BLaER1 (cell line): ENCODE data around the gene NFE2L3.
"Not testable (repeated sequence)": the region's sequence is repeated elsewhere in the genome, so short reads cannot be mapped to it uniquely, and the experiment has no call there.

Source experiments
- H3K27ac ChIP-seq: shearing (Covaris generic); formaldehyde crosslinking; 2 replicates; pipeline ENCODE4 v1.8.1; 2022
- H3K27me3 ChIP-seq: shearing (Covaris generic); formaldehyde crosslinking; 2 replicates; pipeline ENCODE4 v1.8.1; 2022
- H3K36me3 ChIP-seq: shearing (Covaris generic); formaldehyde crosslinking; 2 replicates; pipeline ENCODE4 v1.8.1; 2022
- H3K4me1 ChIP-seq: shearing (Covaris generic); formaldehyde crosslinking; 2 replicates; pipeline ENCODE4 v1.8.1; 2022
- H3K4me2 ChIP-seq: shearing (Covaris generic); formaldehyde crosslinking; 2 replicates; pipeline ENCODE4 v1.8.1; 2022
- H3K4me3 ChIP-seq: shearing (Covaris generic); formaldehyde crosslinking; 2 replicates; pipeline ENCODE4 v1.8.1; 2022
- H3K9ac ChIP-seq: shearing (Covaris generic); formaldehyde crosslinking; 2 replicates; pipeline ENCODE4 v1.8.1; 2022
- H3K9me3 ChIP-seq: shearing (Covaris generic); formaldehyde crosslinking; 2 replicates; pipeline ENCODE4 v1.8.1; 2022
- H4K20me1 ChIP-seq: shearing (Covaris generic); formaldehyde crosslinking; 2 replicates; pipeline ENCODE4 v1.8.1; 2022
- Cebpa-rat ChIP-seq: shearing (Covaris generic); IDR thresholded peaks from 2 replicates; pipeline ENCODE4 v1.8.1; 2022

Gene NFE2L3

DNA sequence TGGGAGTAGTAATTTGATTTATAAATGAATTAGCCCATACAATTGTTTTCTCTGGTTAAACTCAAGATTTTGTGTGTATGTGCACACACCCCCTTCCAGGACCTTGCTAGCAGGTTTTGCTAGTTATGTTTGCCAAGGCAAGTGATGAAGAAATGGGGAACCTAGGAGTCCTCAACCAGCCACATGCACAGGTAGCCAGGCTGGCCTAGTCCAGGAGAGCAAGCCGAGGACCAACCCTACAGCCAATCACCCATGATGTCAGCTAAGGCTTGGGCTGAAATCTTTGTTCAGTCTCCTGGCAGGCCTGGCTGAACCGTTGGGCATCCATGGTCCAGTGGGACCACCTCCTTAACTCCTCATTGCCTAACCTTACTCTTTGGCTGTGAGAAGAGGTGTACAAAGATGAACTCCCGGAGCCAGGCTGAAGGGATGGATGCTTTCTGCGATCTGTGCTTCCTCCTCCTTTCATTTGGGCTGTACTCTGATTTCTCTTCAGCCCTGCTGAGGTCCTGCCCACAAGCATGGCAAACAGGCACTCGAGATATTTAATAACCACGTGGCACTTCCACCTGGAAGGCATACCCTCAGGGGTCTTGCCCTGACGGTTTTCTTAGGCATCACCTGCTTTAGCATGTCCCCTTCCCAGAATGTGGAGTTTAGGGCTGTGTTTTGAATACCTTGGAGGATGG is 26.4 kb downstream of the NFE2L3 start:
- Histone ChIP-seq H3K4me3 (no peak overlapping the region), H3K27ac (no peak overlapping the region), H3K4me1 (no peaks in the 10 kb centered on the region), H4K20me1 (peaks cover 23% of the 10 kb centered on the region), H3K4me2 (no peak overlapping the region), H3K36me3 (peaks cover 14% of the 10 kb centered on the region; the same call in 1 of the 2 replicates), H3K9ac (no peak overlapping the region), H3K27me3 (no peaks in the 10 kb centered on the region), H3K9me3 (peaks cover 9% of the 10 kb centered on the region; the same call in 1 of the 2 replicates)
- TF ChIP-seq Cebpa-rat = no peak

DNA sequence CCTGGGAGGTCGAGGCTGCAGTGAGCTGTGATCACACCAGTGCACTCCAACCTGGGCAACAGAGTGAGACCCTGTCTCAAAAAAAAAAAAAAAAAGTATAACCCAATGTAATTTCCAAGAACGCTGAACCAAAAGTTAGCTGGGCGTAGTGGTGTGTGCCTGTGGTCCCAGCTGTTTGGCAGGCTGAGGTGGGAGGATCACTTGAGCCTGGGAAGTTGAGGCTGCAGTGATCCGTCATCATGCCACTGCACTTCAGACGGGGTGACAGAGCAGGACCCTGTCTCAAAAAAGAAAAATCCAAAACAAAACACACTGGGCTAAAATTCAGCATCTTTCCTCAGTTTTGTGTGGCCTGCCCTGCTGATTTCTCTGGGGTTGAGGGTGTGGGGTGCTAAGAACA is 27.4 kb downstream of the NFE2L3 start:
- no peak overlapping the region for H3K27ac ChIP-seq
- no peak overlapping the region for H3K4me2 ChIP-seq
- no peak overlapping the region for H3K9ac ChIP-seq
- H3K4me3 ChIP-seq = no peak overlapping the region
- H3K9me3 ChIP-seq = peaks cover 9% of the 10 kb centered on the region; the same call in 1 of the 2 replicates
- no peaks in the 10 kb centered on the region for H3K4me1 ChIP-seq
- no peaks in the 10 kb centered on the region for H3K27me3 ChIP-seq
- peaks cover 14% of the 10 kb centered on the region; the same call in 1 of the 2 replicates for H3K36me3 ChIP-seq
- peaks cover 33% of the 10 kb centered on the region for H4K20me1 ChIP-seq
- TF ChIP-seq Cebpa-rat = no peak

DNA sequence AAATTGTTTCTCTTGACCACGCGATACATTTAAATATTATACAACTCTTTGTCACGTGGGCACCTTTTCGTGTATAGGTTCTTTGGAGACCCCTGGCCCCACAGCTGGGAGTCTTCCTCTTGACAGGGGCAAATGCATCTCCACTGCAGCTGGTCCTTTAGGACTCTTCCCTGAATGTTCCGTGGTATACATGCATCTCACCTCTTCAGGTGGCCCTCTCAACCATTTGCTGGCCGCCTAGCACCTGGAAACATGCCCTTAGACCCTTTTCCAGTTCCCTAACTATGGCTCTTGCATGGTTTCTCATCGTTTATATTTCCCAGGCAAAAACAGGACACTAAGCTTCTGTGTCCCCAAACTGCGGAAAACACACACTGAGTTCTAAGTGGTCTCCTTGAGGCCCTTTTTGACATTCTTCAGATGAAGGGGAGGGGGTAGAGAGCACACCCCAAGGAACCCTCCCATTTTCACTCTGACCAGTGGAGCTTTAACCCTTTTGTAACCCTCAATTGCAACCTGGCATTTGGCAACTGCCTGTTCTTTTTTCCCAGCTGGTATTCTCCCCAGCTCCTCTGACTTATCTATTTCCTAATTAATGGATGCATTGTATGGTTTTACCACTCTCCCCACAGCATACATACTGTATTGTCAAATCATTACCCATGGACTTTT is 28.0 kb downstream of the NFE2L3 start:
- TF ChIP-seq Cebpa-rat = no peak
- peaks cover 9% of the 10 kb centered on the region; the same call in 1 of the 2 replicates for H3K9me3 ChIP-seq
- no peaks in the 10 kb centered on the region for H3K4me1 ChIP-seq
- peaks cover 19% of the 10 kb centered on the region; the same call in 1 of the 2 replicates for H3K36me3 ChIP-seq
- no peak overlapping the region for H3K4me3 ChIP-seq
- H3K9ac ChIP-seq = no peak overlapping the region
- no peak overlapping the region for H3K27ac ChIP-seq
- H3K27me3 ChIP-seq = no peaks in the 10 kb centered on the region
- H4K20me1 ChIP-seq = peaks cover 39% of the 10 kb centered on the region
- no peak overlapping the region for H3K4me2 ChIP-seq

DNA sequence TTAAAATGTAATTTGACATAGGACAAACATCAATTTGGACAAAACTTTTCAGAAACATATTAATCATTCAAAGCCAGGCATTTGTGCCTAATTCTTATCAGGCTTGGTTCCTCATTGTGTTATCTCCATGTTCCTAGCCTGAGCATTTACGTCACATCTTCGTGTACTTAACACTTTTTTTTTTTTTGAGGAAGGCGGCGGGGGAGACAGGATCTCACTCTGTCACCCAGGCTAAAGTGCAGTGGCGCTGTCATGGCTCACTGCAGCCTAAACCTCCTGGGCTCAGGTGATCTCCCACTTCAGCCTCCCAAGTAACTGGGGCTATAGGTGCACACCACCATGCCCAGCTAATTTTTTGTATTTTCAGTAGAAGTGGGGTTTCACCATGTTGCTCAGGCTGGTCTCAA is 28.8 kb downstream of the NFE2L3 start:
- TF ChIP-seq Cebpa-rat = no peak
- Histone ChIP-seq H3K4me3 (no peak overlapping the region), H4K20me1 (peaks cover 47% of the 10 kb centered on the region), H3K9ac (no peak overlapping the region), H3K4me1 (no peaks in the 10 kb centered on the region), H3K27me3 (no peaks in the 10 kb centered on the region), H3K36me3 (peaks cover 22% of the 10 kb centered on the region; the same call in 1 of the 2 replicates), H3K4me2 (no peak overlapping the region), H3K9me3 (0 out of 2 replicates have a peak, but pooled peaks cover 4% of the 10 kb centered on the region), H3K27ac (no peak overlapping the region)

DNA sequence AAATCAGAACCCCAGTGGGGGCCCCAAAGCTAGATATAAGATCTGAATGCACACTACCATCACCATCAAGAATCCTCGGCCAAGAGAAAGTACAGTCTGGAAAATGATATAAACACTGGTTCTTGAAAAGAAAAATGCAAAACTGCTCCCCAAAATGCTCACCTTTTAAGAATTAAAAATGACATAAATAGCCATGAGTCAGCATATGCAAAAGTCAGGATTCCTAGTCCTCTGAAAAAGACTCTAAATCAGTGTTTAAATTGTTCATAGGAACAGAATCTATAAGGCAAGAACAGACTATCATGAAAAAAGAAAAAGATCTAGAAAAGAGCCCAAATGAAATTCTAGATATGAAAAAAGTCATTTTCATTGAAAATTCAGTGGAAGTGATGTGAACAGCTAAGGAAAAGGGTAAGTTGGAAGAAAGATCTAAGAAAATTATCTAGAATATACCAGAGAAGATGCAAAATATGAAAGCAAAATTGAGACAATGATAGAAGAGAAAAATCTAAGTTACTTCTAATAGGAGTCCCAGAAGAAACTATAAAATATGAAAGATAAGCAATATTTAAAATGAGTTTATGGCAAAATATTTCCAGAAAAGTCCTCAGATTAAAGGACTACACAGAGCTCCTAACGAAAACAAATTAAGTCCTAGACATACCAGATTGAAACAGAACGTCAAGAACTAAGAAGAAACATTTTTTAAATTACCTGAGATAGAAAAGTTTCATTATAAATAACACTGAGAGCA is 29.7 kb downstream of the NFE2L3 start:
- Histone ChIP-seq H3K9me3 (0 out of 2 replicates have a peak, but pooled peaks cover 4% of the 10 kb centered on the region), H3K4me2 (no peak overlapping the region), H3K4me3 (no peak overlapping the region), H3K9ac (no peak overlapping the region), H3K27ac (no peak overlapping the region), H3K4me1 (no peaks in the 10 kb centered on the region), H4K20me1 (peaks cover 56% of the 10 kb centered on the region), H3K27me3 (no peaks in the 10 kb centered on the region), H3K36me3 (peaks cover 22% of the 10 kb centered on the region; the same call in 1 of the 2 replicates)
- no peak for TF ChIP-seq Cebpa-rat

DNA sequence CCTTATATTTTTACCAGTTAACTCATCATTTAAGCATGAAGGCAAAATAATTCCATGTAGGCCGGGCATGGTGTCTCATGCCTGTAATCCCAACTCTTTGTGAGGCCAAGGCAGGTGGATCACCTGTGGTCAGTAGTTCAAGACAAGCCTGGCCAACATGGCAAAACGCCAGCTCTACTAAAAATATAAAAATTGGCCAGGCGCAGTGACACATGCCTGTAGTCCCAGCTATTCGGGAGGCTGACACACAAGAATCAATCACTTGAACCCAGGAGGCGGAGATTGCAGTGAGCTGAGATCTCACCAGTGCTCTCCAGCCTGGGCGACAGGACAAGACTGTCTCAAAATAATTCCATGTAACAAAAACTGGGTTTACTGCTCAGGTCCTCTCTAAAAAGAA is 30.3 kb downstream of the NFE2L3 start:
- Histone ChIP-seq H3K9me3 (0 out of 2 replicates have a peak, but pooled peaks cover 2% of the 10 kb centered on the region), H3K27me3 (no peaks in the 10 kb centered on the region), H3K4me1 (no peaks in the 10 kb centered on the region), H3K27ac (no peak overlapping the region), H3K9ac (no peak overlapping the region), H3K4me3 (no peak overlapping the region), H3K36me3 (peaks cover 22% of the 10 kb centered on the region; the same call in 1 of the 2 replicates), H4K20me1 (peaks cover 62% of the 10 kb centered on the region), H3K4me2 (no peak overlapping the region)
- no peak for TF ChIP-seq Cebpa-rat

DNA sequence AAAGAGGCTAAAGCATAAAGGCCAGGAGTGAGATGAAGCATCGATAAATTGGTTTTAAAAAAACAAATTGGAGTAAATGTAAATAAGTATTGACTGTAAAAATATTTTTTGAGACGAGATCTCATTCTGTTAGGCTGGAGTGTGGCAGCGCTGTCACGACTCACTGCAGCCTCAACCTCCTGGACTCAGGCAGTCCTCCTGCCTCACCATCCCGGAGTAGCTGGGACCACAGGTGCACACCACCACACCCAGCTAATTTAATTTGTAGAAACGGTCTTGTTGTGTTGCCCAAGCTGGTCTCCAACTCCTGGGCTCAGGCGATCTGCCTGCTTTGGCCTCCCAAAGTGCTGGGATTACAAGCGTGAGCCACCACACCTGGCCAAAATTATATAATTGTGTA is 30.7 kb downstream of the NFE2L3 start:
- Histone ChIP-seq H3K27ac (no peak overlapping the region), H3K36me3 (peaks cover 24% of the 10 kb centered on the region), H3K9ac (no peak overlapping the region), H3K4me3 (no peak overlapping the region), H4K20me1 (peaks cover 66% of the 10 kb centered on the region), H3K4me2 (no peak overlapping the region), H3K27me3 (no peaks in the 10 kb centered on the region), H3K4me1 (no peaks in the 10 kb centered on the region), H3K9me3 (no peaks in the 10 kb centered on the region)
- no peak for TF ChIP-seq Cebpa-rat

DNA sequence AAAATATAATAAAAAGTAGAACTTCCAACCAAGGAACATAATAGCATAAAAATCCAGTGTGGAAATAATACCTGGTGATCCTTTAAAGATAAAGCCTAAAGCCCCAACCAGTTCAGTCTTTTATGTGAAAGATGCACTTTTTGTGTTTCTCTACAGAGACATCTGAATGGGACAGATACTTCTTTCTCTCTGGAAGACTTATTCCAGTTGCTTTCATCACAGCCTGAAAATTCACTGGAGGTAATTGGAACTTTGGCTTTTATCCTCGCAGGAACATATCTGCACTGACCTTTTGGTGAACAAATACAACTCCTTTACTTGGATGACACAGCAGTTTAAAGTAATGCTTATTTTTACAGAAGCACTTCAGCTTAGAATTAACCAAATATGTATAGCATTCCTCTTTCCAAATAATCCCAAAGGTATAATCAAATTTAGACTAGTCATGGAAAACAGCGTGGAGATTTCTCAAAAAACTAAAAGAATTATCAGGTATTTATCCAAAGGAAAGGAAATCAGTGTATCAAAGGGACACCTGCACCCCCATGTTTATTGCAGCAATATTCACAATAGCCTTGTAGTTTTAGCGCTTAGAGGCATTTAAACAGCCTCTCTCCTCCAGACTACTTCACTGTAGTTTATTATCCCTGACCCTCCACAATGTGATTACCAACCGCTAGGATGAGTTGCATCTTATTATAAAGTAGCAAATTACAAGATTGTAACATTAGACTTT is 31.7 kb downstream of the NFE2L3 start:
- H3K4me3 ChIP-seq = no peak overlapping the region
- no peaks in the 10 kb centered on the region for H3K27me3 ChIP-seq
- H3K9me3 ChIP-seq = no peaks in the 10 kb centered on the region
- peaks cover 28% of the 10 kb centered on the region for H3K36me3 ChIP-seq
- TF ChIP-seq Cebpa-rat = no peak
- H3K27ac ChIP-seq = no peak overlapping the region
- no peak overlapping the region for H3K4me2 ChIP-seq
- H4K20me1 ChIP-seq = peaks cover 76% of the 10 kb centered on the region
- no peaks in the 10 kb centered on the region for H3K4me1 ChIP-seq
- H3K9ac ChIP-seq = no peak overlapping the region

DNA sequence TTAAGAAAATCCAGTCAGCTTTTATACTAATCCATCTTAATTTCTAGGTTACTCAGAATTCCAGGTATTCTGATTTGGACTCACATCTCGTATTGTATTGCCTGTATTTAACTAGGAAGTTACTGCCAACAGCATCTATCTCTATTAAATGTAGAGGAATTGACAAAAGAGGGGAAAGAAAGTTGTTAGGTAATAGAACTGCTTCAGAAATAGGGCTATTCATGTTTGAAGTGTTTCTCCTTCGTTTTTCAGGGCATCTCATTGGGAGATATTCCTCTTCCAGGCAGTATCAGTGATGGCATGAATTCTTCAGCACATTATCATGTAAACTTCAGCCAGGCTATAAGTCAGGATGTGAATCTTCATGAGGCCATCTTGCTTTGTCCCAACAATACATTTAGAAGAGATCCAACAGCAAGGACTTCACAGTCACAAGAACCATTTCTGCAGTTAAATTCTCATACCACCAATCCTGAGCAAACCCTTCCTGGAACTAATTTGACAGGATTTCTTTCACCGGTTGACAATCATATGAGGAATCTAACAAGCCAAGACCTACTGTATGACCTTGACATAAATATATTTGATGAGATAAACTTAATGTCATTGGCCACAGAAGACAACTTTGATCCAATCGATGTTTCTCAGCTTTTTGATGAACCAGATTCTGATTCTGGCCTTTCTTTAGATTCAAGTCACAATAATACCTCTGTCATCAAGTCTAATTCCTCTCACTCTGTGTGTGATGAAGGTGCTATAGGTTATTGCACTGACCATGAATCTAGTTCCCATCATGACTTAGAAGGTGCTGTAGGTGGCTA is 32.5 kb downstream of the NFE2L3 start:
- H4K20me1 ChIP-seq = peaks cover 84% of the 10 kb centered on the region
- not testable (repeated sequence) for H3K27ac ChIP-seq

More for the DNA sequence above, 32.5 kb downstream of the NFE2L3 start:
- H3K9me3 ChIP-seq, H3K4me1 ChIP-seq, H3K27me3 ChIP-seq, H3K4me3 ChIP-seq, H3K9ac ChIP-seq, H3K4me2 ChIP-seq: not testable (repeated sequence)
- H3K36me3 ChIP-seq = peaks cover 28% of the 10 kb centered on the region
